Astrocyte of the hippocampus (primary cell): ENCODE results near the gene KCNK3.

ENCODE experiments used
- DNase-seq: peaks from one replicate; pipeline ENCODE4 v3.0.0; 2011; ENCODE audit warnings: low read depth, low spot score

KCNK3 gene

GRCh38 chr2:26687801-26688200 lies 4.7 kb upstream of the KCNK3 start:
- no peak for DNase-seq

GRCh38 chr2:26691161-26691560 lies 1.4 kb upstream of the KCNK3 start:
- DNase-seq: no peak

GRCh38 chr2:26691881-26692278 lies 642 bp upstream of the KCNK3 start:
- DNase-seq: peak; percentile 7

GRCh38 chr2:26692897-26693849 lies 651 bp downstream of the KCNK3 start:
- DNase-seq: peak; percentile 83

- DNase-seq: no peak
Measured at GRCh38 chr2:26694001-26694400, 1.5 kb downstream of the KCNK3 start.

GRCh38 chr2:26696351-26696816 lies 3.9 kb downstream of the KCNK3 start:
- DNase-seq: peak; percentile 71

- DNase-seq: no peak
Measured at GRCh38 chr2:26697425-26697824, 4.9 kb downstream of the KCNK3 start.

- DNase-seq: no peak
Measured at GRCh38 chr2:26699295-26699694, 6.8 kb downstream of the KCNK3 start.

- DNase-seq: no peak
Measured at GRCh38 chr2:26700078-26700477, 7.6 kb downstream of the KCNK3 start.

- DNase-seq: no peak
Measured at GRCh38 chr2:26701596-26701995, 9.1 kb downstream of the KCNK3 start.

- DNase-seq: no peak
Measured at GRCh38 chr2:26702025-26702424, 9.5 kb downstream of the KCNK3 start.

- peak; percentile 77 for DNase-seq
Measured at GRCh38 chr2:26704441-26704977, 12.0 kb downstream of the KCNK3 start.

GRCh38 chr2:26705126-26705525 lies 12.6 kb downstream of the KCNK3 start:
- DNase-seq: no peak

- no peak for DNase-seq
Measured at GRCh38 chr2:26706093-26706492, 13.6 kb downstream of the KCNK3 start.

- DNase-seq: peak; percentile 46
Measured at GRCh38 chr2:26706616-26707473, 14.3 kb downstream of the KCNK3 start.

- DNase-seq: no peak
Measured at GRCh38 chr2:26707747-26708146, 15.2 kb downstream of the KCNK3 start.

- DNase-seq: no peak
Measured at GRCh38 chr2:26708457-26708856, 15.9 kb downstream of the KCNK3 start.

- DNase-seq: no peak
Measured at GRCh38 chr2:26709323-26710110, 17.0 kb downstream of the KCNK3 start.

GRCh38 chr2:26710145-26710544 lies 17.6 kb downstream of the KCNK3 start:
- no peak for DNase-seq

- DNase-seq: no peak
Measured at GRCh38 chr2:26710743-26711456, 18.4 kb downstream of the KCNK3 start.
